Esophagus squamous epithelium (tissue), 4 donors: ENCODE results near the gene PRRT2.

ENCODE experiments used
- CTCF ChIP-seq, 6 experiments: fragments of 450-650 bp in 4 of 6; fragments of 200-600 bp in 2 of 6; sonication (generic) in 2 of 6; IDR thresholded peaks; one replicate each; pipeline ENCODE4 v1.5.1; 2016 to 2019; ENCODE audit warnings: antibody characterized with exemption in 6 of 6, mild to moderate bottlenecking in 4 of 6, moderate library complexity in 4 of 6
- POLR2A ChIP-seq, 4 donors: fragments of 450-650 bp; IDR thresholded peaks; one replicate each; pipeline ENCODE4 v1.6.1; 2017; ENCODE audit warnings: antibody characterized with exemption in 4 of 4, mild to moderate bottlenecking in 4 of 4, moderate library complexity in 3 of 4

- TF ChIP-seq CTCF (IDR thresholded peaks at IDR 0.05) (no peak), POLR2A (IDR thresholded peaks at IDR 0.05) (no peak)
These were observed 45.4 kb upstream of the PRRT2 start for GRCh38 chr16:29766571-29766970.
